GM04504 (cell line): ENCODE results near the gene AGA.

Experiments
- DNase-seq: peaks from one replicate; pipeline ENCODE4 v3.0.0-alpha.2; 2012; ENCODE audit warnings: low read depth

The AGA gene

DNA sequence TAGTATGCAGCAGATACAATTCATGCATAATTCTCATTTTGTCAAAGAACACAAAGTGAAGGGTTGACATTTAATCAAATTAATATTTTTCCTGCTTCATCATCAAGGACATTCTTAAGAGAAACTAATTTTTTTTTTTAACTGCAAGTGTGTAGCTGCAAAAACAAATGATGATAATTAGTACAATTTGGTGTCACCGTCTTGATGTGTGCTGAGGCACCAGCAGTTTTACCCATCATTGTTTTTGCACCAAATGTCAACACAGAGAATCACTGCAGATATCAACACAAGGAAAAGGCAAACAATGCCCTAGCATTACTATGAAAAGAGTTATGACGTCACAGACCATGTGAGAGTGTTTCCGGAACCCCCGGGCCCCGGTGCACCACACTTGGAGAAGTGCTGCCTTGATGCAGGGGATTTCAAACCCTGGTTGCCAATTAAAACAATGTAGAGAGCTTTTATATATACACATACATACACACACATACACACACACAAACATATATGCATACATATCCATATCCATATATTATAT is 55.9 kb downstream of the AGA start:
- no peak for DNase-seq

DNA sequence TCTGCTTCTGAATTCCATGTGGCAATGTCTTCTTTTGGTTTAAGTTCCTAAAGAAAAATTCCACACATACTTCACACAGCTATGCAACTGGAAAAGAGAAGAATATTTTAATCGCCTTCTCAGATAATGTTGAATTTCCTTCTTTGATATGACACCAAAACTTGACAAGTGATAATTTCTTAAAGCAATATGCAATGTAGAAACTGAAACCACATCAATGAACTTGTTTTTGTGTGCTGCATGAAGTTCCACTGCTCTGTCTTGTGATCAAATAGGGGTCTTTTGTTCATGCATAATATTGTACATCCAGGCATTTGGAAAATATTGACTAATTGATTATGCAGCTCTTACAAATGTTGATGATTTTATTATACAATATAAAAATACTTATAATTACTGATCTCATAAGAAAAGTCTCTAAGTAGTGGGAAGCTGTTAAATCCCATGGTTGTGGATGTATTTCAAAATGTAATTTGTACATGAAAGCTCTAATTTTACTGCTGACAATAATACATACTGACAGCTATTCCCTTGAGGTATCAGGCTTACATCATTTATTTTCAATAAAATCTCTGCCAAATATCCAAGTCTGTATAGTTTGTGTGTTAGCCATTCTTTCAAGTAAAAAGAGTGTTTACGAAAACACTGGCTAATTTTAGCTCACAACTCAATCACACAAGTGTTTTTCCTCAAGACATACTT is 56.5 kb downstream of the AGA start:
- DNase-seq, result peak; percentile 2

DNA sequence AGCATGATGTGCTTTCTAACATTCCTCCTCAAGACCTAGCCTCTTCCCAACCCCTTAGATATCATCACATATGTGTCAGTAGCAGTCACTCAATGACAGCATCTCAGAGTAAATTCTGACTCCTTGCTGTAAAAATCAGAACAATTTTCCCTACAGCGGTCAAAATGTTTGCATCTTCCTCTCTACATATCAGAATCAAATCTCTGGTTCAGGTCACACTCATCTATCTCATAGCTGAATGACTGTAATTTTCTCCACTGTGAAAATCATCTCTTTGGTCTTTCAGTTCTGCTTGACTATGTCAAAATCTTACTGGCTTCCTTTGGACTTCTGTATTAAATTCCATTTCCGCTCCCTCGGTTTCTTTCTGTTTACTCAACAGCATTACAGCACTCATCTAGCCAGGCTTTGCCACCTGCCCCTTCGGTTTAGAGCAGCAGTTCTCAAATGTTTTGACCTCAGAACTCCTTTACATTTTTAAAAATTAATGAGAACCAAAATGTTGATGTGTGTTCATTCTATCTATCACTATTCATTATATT is 57.3 kb downstream of the AGA start:
- DNase-seq, result no peak

DNA sequence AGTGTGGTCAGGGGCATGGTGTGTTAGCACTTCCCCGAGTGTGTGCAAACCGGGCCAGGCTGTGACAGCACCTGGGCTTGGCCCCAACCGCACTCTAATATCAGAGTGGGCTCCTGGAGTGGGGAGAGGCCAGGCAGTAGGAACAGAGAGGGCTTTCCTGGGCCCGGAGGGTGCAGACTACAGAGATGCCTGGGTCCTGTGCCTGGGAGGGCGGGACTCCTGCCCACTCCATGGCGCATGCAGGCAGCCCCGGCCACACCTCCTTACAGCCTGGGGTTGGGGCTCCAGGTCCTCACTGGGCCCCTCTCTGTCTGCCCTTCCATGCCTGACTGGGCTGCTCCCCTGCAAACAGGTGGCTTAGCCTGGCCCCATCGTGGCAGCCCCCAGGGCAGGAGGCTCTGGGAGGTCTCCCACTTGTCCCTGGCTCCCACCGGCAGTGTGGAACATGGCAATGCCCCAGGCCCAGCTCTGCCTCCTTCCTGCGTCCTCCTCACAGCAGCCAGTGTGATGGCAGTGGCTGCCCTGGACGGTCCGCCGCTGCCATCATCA is 60.4 kb downstream of the AGA start:
- DNase-seq, result no peak
